ENCODE data around the gene PCYT2. TPM values are rescaled to one million over a fixed set of nuclear protein-coding genes. Genes with fewer than 3 reads are reported as not detected.

PCYT2 gene
- total RNA-seq = 10 to 100 TPM; 18.6 to 38.5 (median 34.6) TPM

DNA sequence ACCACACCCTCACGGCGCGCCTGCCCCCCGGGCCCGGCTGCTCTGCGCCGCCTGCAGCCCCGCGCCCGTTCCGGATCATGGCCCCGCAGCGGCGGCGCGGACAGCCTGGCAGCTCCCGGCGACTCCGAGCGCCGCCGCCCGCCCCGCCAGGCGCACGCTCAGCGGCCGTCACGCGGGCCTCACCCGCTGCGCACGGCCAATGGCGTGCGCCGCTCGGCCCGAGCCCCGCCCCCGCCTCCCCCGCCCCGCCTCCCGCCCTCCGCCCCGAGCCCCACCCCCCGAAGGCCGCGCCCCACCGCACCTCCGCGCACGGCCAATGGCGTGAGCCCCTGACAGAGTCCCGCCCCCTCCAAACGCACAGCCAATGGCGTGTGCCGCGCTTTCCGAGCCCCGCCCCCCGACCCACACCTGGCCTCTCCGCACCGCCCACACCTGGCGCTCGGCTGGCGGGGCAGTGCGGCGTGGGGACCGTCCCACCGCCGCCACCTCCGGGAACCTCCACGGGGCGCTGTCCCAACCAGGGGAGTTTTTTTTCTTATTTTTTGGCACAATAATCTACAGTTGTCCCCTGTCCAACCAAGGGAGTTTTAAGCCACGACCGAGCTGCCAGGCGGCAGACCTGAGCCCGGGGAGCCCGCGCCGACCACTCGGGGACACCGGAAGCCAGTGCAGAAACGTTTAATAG lies at the start of gene PCYT2:
Gene PCYT2 (minus strand): TSS at position 123 of the 685 bp plus-strand sequence. CDS start 44 bp downstream, at position 79.
- 21 to 38% methylated on average over 9 to 15 of the region's 84 CpGs for WGBS, 2 donors
- H3K36me3 ChIP-seq = peaks cover 31 to 76% (median 46%) of the 10 kb centered on the region in 3 donors

DNA sequence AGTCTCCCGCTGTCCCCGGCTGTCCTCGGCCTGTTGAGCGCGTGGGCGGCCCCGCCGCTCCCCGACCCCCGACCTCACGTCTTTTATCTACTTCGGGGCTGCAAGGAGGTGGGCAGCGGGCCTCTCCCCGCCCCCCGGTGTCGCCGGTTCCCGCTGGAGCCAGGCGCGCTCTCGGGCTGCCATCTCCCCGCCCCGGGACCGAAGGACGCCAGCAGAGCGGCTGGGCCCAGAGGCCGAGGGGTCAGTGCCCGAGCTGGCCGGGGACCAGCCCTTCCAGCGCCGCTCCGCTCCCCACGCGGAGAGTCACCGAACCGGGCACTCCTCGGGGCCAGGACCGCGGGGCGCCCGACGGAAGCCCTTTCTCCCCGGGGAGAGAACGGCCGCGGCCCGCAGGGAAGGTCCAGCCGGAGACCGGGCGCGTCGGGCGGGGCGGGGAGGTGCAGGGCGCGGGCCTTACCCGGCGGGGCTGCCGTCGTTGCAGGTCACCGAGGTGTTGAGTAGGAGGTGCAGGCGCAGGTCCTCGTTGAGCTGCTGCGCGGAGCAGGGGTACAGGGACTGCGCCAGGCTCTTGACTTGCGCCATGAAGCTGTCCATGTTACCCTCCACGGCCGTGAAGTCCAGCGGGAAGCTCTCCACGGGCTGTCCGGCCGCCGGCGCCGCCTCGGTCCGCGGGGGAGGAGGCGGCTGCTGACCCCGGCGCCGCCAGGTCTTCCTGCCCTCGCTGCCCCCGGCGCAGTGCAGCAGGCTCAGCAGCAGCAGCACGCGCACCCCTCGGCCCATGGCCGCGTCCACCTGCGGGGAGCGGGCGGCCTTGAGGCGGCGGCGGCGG lies 49.1 kb upstream of the PCYT2 start:
- WGBS, 2 donors = 6% methylated on average over 12 of the region's 98 CpGs; no CpG with 5 or more reads in 1 of the 2 donors
- DNase-seq = no peak

More for the DNA sequence above, at the start of gene PCYT2:
- Histone ChIP-seq H3K27me3 (no peaks in the 10 kb centered on the region), H3K4me1 (peaks cover 16 to 64% (median 27%) of the 10 kb centered on the region in 3 donors), H3K27ac (peak within 1 kb of the TSS; percentile 84 to 90 (median 87)), H3K4me3 (peak within 1 kb of the TSS; percentile 70 to 97 (median 74)), H3K9me3 (no peaks in the 10 kb centered on the region)
- DNase-seq = peak; percentile 44
- intact Hi-C loops (cut with DNase I) = no loop called here
- peak in 2 of 4 donors; percentile 25 to 42 for TF ChIP-seq POLR2A (IDR thresholded peaks at IDR 0.05)
- TF ChIP-seq, protein P1, sequence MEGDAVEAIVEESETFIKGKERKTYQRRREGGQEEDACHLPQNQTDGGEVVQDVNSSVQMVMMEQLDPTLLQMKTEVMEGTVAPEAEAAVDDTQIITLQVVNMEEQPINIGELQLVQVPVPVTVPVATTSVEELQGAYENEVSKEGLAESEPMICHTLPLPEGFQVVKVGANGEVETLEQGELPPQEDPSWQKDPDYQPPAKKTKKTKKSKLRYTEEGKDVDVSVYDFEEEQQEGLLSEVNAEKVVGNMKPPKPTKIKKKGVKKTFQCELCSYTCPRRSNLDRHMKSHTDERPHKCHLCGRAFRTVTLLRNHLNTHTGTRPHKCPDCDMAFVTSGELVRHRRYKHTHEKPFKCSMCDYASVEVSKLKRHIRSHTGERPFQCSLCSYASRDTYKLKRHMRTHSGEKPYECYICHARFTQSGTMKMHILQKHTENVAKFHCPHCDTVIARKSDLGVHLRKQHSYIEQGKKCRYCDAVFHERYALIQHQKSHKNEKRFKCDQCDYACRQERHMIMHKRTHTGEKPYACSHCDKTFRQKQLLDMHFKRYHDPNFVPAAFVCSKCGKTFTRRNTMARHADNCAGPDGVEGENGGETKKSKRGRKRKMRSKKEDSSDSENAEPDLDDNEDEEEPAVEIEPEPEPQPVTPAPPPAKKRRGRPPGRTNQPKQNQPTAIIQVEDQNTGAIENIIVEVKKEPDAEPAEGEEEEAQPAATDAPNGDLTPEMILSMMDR (IDR thresholded peaks at IDR 0.05) = peak in 1 of 6 experiments; percentile 38

DNA sequence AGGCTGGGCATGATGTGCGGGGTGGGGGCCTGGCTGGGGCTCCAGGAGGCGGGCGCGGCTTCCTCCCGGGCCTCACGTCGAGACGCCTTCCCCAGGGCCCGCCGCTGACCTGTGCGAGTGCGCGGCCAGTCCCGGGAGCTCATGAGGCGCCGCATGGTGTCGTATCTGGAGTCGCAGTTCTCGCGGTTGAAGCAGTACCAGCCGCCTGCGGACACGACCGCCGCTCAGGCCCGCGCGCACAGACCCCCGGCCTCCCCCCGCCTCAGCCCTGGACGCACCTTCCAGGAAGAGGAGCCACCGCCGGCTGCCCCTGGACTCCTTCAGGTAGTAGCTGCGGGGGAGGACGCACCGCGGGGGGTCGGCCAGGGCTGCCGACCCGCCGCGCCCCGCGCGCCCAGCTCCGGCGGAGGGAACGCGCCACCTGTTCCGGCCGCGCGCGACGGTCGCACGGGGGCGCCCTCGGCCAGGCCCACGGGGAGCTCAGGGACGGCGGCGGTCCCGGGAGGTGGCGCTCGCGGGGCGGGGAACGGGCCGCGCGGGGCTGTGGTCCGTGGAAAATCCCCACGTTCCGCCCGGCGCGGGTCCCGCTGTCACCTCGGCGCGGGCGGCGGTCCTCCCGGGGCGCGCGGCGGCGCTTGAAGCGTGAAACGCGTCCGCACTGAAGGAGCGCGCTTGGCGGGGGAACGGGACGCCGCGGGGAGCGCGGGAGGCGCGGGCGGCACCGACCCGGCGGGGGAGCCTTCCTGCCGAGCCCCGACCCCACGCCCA lies 48.3 kb upstream of the PCYT2 start:
- TF ChIP-seq POLR2A (IDR thresholded peaks at IDR 0.05) = no peak
- TF ChIP-seq, protein P1 (IDR thresholded peaks at IDR 0.05) = peak; percentile 30 to 99 (median 96)
- WGBS, 2 donors = no CpG with 5 or more reads among the region's 112 CpGs
- Histone ChIP-seq H3K27me3 (peaks cover 17 to 95% (median 24%) of the 10 kb centered on the region in 4 donors), H3K4me1 (peaks cover 12 to 44% (median 32%) of the 10 kb centered on the region in 3 donors), H3K27ac (no peak overlapping the region), H3K36me3 (no peaks in the 10 kb centered on the region), H3K4me3 (peak overlapping the region; percentile 29 to 72 (median 42)), H3K9me3 (no peaks in the 10 kb centered on the region)
- intact Hi-C loops (cut with DNase I) = loop anchor here (2.0 to 10.0 kb wide), 2 partner anchors 63 to 195 kb away; partner anchors contain the start of genes CENPX and LRRC45
- DNase-seq = no peak

More for the DNA sequence above, 49.1 kb upstream of the PCYT2 start:
- Histone ChIP-seq H3K4me3 (peak overlapping the region; percentile 29 to 72 (median 42)), H3K27me3 (peaks cover 17 to 88% (median 24%) of the 10 kb centered on the region in 4 donors), H3K9me3 (no peaks in the 10 kb centered on the region), H3K27ac (no peak overlapping the region), H3K4me1 (peaks cover 12 to 45% (median 32%) of the 10 kb centered on the region in 3 donors), H3K36me3 (no peaks in the 10 kb centered on the region)
- TF ChIP-seq, protein P1 (IDR thresholded peaks at IDR 0.05) = no peak
- TF ChIP-seq POLR2A (IDR thresholded peaks at IDR 0.05) = no peak
- intact Hi-C loops (cut with DNase I) = no loop called here

DNA sequence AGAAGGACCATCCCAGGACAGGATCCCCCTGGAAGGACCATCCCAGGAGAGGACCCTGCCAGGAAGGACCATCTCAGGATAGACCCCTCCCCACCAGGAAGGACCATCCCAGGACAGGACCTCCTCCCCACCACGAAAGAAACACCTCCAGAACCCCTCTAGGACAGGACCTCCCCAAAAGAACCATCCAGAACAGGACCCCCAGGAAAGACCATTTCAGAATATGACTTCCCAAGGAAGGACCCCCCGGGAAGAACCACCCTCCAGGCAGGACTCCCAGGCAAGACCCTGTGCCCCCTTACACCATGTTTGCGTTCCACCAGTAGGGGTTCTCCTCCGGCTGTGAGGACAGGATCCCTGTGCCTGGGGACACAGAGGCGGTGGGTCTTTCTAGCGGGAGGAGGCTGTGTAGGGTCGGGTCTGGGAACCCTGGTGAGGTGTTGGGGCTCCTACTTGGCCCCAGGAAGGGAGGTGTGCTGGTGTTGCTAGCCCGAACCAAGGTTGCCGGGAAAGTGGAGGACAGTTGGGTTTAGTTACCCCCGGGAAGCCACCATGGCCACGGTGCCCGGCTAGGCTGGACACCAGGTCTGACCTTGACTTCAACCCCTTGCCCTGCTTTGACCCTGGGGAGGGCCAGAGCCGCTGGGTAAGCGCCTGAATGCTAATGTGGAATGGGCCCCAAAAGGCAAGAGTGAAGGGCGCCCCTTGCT lies 47.6 kb upstream of the PCYT2 start:
- 56 to 68% methylated on average over 3 to 5 of the region's 15 CpGs for WGBS, 2 donors
- Histone ChIP-seq H3K27me3 (peaks cover 17 to 95% (median 24%) of the 10 kb centered on the region in 4 donors), H3K9me3 (no peaks in the 10 kb centered on the region), H3K4me3 (peak overlapping the region in 2 of 4 donors; percentile 45 to 72), H3K27ac (no peak overlapping the region), H3K36me3 (no peaks in the 10 kb centered on the region), H3K4me1 (peaks cover 12 to 44% (median 32%) of the 10 kb centered on the region in 3 donors)
- intact Hi-C loops (cut with DNase I) = loop anchor here (2.0 to 10.0 kb wide), 2 partner anchors 64 to 196 kb away; partner anchors contain the start of genes CENPX and LRRC45
- no peak for DNase-seq
- no peak for TF ChIP-seq POLR2A (IDR thresholded peaks at IDR 0.05)
- TF ChIP-seq, protein P1 (IDR thresholded peaks at IDR 0.05) = no peak
